ENCODE data around the gene TLK1. TPM values are rescaled to one million over a fixed set of nuclear protein-coding genes. Genes with fewer than 3 reads are reported as not detected.

Gene TLK1
- total RNA-seq, 1 donor from 2014 or later = 35.8 TPM

- Histone ChIP-seq H3K9me3 (no peaks in the 10 kb centered on the region), H3K36me3 (no peaks in the 10 kb centered on the region), H3K4me1 (peaks cover 5% of the 10 kb centered on the region), H3K4me3 (no peak overlapping the region), H3K27me3 (no peaks in the 10 kb centered on the region), H3K27ac (no peak overlapping the region)
- intact Hi-C loops (cut with DNase I) = no loop called here
- DNase-seq (ENCODE audit: extremely low spot score in 2 of 2) = no peak
- TF ChIP-seq POLR2AphosphoS5 (IDR thresholded peaks at IDR 0.05; ENCODE audit: insufficient read depth in 1 of 2, low read depth in 1 of 2) (no peak), CTCF (IDR thresholded peaks at IDR 0.05) (no peak), POLR2A (IDR thresholded peaks at IDR 0.05) (no peak)
Measured at GRCh38 chr2:171187819-171188218, 27.1 kb upstream of the TLK1 start.

- TF ChIP-seq CTCF (IDR thresholded peaks at IDR 0.05) (no peak), POLR2A (IDR thresholded peaks at IDR 0.05) (no peak), POLR2AphosphoS5 (IDR thresholded peaks at IDR 0.05; ENCODE audit: insufficient read depth in 1 of 2, low read depth in 1 of 2) (no peak)
- no peaks in the 10 kb centered on the region for H3K27me3 ChIP-seq
- H3K36me3 ChIP-seq = no peaks in the 10 kb centered on the region
- no peak overlapping the region for H3K27ac ChIP-seq
- H3K4me3 ChIP-seq = no peak overlapping the region
- peaks cover 5% of the 10 kb centered on the region for H3K4me1 ChIP-seq
- DNase-seq (ENCODE audit: extremely low spot score in 2 of 2) = no peak
- no peaks in the 10 kb centered on the region for H3K9me3 ChIP-seq
- intact Hi-C loops (cut with DNase I) = no loop called here
Measured at GRCh38 chr2:171187177-171187576, 26.5 kb upstream of the TLK1 start.

GRCh38 chr2:171185941-171186340, 25.2 kb upstream of the TLK1 start:
- no peaks in the 10 kb centered on the region for H3K27me3 ChIP-seq
- no peaks in the 10 kb centered on the region for H3K36me3 ChIP-seq
- intact Hi-C loops (cut with DNase I) = no loop called here
- H3K4me3 ChIP-seq = no peak overlapping the region
- no peak overlapping the region for H3K27ac ChIP-seq
- H3K9me3 ChIP-seq = no peaks in the 10 kb centered on the region
- peaks cover 5% of the 10 kb centered on the region for H3K4me1 ChIP-seq
- no peak for DNase-seq (ENCODE audit: extremely low spot score in 2 of 2)
- TF ChIP-seq POLR2A (IDR thresholded peaks at IDR 0.05) (no peak), CTCF (IDR thresholded peaks at IDR 0.05) (no peak), POLR2AphosphoS5 (IDR thresholded peaks at IDR 0.05; ENCODE audit: insufficient read depth in 1 of 2, low read depth in 1 of 2) (no peak)

GRCh38 chr2:171185165-171185818, 24.6 kb upstream of the TLK1 start:
- no peaks in the 10 kb centered on the region for H3K36me3 ChIP-seq
- H3K9me3 ChIP-seq = no peaks in the 10 kb centered on the region
- peaks cover 5% of the 10 kb centered on the region for H3K4me1 ChIP-seq
- no peak overlapping the region for H3K27ac ChIP-seq
- no peak for DNase-seq (ENCODE audit: extremely low spot score in 2 of 2)
- H3K4me3 ChIP-seq = no peak overlapping the region
- H3K27me3 ChIP-seq = no peaks in the 10 kb centered on the region
- intact Hi-C loops (cut with DNase I) = no loop called here
- no peak for TF ChIP-seq POLR2AphosphoS5 (IDR thresholded peaks at IDR 0.05; ENCODE audit: insufficient read depth in 1 of 2, low read depth in 1 of 2)
- no peak for TF ChIP-seq CTCF (IDR thresholded peaks at IDR 0.05)
- TF ChIP-seq POLR2A (IDR thresholded peaks at IDR 0.05) = no peak
